Right lobe of liver (tissue), 4 donors: Measurements from ENCODE around the gene DNAJC15.

Experiments used
- POLR2A ChIP-seq: fragments of 450-650 bp; IDR thresholded peaks from one replicate; pipeline ENCODE4 v1.6.1; 2017; ENCODE audit warnings: antibody characterized with exemption, mild to moderate bottlenecking
- TF ChIP-seq, protein P1 (sequence below), 4 donors: fragments of 200-600 bp in 3 of 4; fragments of 450-650 bp in 1 of 4; IDR thresholded peaks; one replicate each; pipeline versions ENCODE4 v1.5.1 to v1.8.0; 2016 to 2022; ENCODE audit warnings: antibody characterized with exemption in 4 of 4, mild to moderate bottlenecking in 2 of 4
- donor health status: DM: no; HTN: no; CAD: no.
- donor health status: DM: no; HTN: no; CAD: no.
- donor health status: DM: no; HTN: yes; CAD: no.

DNA sequence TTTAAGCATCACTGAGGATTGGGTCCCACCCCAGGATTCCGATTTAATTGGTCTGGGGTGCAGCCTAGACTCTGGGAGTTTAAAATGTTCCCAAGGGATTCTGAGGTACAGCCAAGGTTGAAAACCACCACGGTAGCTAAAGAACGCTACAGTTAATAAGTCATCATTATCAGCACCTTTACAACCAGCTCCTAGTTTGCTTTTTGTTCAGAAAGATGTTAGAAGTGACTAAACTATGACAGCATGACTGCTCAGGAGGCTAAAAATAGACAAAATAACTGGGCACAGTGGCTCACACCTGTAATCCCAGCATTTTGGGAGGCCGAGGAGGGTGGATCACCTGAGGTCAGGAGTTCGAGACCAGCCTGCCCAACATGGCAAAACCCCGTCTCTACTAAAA, 19.7 kb upstream of the DNAJC15 start:
- TF ChIP-seq POLR2A, result no peak
- TF ChIP-seq, protein P1, sequence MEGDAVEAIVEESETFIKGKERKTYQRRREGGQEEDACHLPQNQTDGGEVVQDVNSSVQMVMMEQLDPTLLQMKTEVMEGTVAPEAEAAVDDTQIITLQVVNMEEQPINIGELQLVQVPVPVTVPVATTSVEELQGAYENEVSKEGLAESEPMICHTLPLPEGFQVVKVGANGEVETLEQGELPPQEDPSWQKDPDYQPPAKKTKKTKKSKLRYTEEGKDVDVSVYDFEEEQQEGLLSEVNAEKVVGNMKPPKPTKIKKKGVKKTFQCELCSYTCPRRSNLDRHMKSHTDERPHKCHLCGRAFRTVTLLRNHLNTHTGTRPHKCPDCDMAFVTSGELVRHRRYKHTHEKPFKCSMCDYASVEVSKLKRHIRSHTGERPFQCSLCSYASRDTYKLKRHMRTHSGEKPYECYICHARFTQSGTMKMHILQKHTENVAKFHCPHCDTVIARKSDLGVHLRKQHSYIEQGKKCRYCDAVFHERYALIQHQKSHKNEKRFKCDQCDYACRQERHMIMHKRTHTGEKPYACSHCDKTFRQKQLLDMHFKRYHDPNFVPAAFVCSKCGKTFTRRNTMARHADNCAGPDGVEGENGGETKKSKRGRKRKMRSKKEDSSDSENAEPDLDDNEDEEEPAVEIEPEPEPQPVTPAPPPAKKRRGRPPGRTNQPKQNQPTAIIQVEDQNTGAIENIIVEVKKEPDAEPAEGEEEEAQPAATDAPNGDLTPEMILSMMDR (IDR thresholded peaks at IDR 0.05), result no peak
